ENCODE data around the gene OR13F1. TPM values are rescaled to one million over a fixed set of nuclear protein-coding genes. Genes with fewer than 3 reads are reported as not detected.
"Not testable (repeated sequence)": the region's sequence is repeated elsewhere in the genome, so short reads cannot be mapped to it uniquely, and the experiment has no call there.

The OR13F1 gene
- total and polyA plus RNA-seq, 4 donors: not detected

DNA sequence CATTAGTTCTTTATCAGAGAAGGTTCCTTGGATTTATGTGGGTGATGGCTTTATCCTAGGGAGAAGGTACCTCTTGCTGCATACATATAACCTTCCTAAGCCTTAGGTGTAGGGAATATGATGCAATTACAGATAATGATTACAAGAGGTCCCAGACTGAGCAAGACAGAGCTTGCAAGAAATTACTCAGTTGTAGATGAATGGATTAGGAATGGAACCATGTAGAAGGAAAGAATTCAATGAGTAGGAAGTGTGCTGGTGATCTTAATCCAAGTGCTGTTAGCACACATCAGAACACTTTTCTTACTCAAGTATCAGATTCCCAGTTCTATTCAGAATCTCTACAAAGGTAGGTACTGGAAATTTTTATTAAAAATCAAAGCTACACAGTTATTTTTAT, 2.5 kb downstream of the OR13F1 start (continued):
- TF ChIP-seq, protein P1, sequence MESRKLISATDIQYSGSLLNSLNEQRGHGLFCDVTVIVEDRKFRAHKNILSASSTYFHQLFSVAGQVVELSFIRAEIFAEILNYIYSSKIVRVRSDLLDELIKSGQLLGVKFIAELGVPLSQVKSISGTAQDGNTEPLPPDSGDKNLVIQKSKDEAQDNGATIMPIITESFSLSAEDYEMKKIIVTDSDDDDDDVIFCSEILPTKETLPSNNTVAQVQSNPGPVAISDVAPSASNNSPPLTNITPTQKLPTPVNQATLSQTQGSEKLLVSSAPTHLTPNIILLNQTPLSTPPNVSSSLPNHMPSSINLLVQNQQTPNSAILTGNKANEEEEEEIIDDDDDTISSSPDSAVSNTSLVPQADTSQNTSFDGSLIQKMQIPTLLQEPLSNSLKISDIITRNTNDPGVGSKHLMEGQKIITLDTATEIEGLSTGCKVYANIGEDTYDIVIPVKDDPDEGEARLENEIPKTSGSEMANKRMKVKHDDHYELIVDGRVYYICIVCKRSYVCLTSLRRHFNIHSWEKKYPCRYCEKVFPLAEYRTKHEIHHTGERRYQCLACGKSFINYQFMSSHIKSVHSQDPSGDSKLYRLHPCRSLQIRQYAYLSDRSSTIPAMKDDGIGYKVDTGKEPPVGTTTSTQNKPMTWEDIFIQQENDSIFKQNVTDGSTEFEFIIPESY (IDR thresholded peaks at IDR 0.05): no peak
- TF ChIP-seq EGR1 (IDR thresholded peaks at IDR 0.05; ENCODE audit: low read depth in 2 of 2): no peak
- no peak for TF ChIP-seq RAD21 (IDR thresholded peaks at IDR 0.05)
- TF ChIP-seq TAF1 (conservative IDR thresholded peaks at IDR 0.05): no peak
- TF ChIP-seq FOXA2 (IDR thresholded peaks at IDR 0.05): no peak
- TF ChIP-seq, protein P2, sequence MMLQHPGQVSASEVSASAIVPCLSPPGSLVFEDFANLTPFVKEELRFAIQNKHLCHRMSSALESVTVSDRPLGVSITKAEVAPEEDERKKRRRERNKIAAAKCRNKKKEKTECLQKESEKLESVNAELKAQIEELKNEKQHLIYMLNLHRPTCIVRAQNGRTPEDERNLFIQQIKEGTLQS (IDR thresholded peaks at IDR 0.05): no peak
- TF ChIP-seq HNF4A (conservative IDR thresholded peaks at IDR 0.05): no peak

DNA sequence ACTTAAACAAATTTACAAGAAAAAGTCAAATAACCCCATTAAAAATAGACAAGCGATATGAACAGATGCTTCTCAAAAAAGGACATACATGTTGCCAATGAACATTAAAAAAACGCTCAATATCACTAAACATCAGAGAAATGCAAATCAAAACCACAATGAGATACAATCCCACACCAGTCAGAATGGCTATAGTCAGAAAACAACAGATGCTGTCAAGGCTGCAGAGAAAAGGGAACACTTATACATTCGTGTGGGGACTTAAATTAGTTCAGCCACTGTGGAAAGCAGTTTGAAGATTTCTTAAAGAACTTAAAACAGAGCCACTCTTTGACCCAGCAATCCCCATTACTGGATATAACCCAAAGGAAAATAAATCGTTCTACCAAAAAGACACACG, 10.8 kb downstream of the OR13F1 start:
- Histone ChIP-seq H3K4me1 (ENCODE audit: control insufficient read depth in 4 of 4, insufficient read depth in 4 of 4, low read length in 3 of 4) (no peaks in the 10 kb centered on the region), H3K27me3 (ENCODE audit: control insufficient read depth in 4 of 4, insufficient read depth in 4 of 4, low read length in 3 of 4) (no peaks in the 10 kb centered on the region), H3K4me3 (ENCODE audit: low read depth in 1 of 3, low read length in 3 of 3) (no peak overlapping the region), H3K27ac (ENCODE audit: low read depth in 1 of 2, low read length in 2 of 2) (no peak overlapping the region), H3K9me3 (ENCODE audit: control insufficient read depth in 4 of 4, low read length in 3 of 4) (peaks cover 0 to 1% (median 0%) of the 10 kb centered on the region in 4 donors), H3K36me3 (ENCODE audit: control insufficient read depth in 4 of 4, insufficient read depth in 3 of 4, low read depth in 1 of 4, low read length in 3 of 4) (no peaks in the 10 kb centered on the region), H3K9ac (ENCODE audit: low read depth in 1 of 2, low read length in 2 of 2) (no peak overlapping the region)
- WGBS: 71% methylated on average over 5 of the region's 5 CpGs
- no peak for DNase-seq (ENCODE audit: low spot score)
- TF ChIP-seq, protein P3, sequence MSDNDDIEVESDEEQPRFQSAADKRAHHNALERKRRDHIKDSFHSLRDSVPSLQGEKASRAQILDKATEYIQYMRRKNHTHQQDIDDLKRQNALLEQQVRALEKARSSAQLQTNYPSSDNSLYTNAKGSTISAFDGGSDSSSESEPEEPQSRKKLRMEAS (IDR thresholded peaks at IDR 0.05): no peak
- TF ChIP-seq, protein P1 (IDR thresholded peaks at IDR 0.05): no peak
- TF ChIP-seq RAD21 (IDR thresholded peaks at IDR 0.05) (no peak), JUND (IDR thresholded peaks at IDR 0.05) (no peak), TAF1 (conservative IDR thresholded peaks at IDR 0.05) (no peak), SP1 (IDR thresholded peaks at IDR 0.05) (no peak), EGR1 (IDR thresholded peaks at IDR 0.05; ENCODE audit: low read depth in 2 of 2) (no peak), FOXA1 (IDR thresholded peaks at IDR 0.05) (no peak), RXRA (IDR thresholded peaks at IDR 0.05) (no peak)

DNA sequence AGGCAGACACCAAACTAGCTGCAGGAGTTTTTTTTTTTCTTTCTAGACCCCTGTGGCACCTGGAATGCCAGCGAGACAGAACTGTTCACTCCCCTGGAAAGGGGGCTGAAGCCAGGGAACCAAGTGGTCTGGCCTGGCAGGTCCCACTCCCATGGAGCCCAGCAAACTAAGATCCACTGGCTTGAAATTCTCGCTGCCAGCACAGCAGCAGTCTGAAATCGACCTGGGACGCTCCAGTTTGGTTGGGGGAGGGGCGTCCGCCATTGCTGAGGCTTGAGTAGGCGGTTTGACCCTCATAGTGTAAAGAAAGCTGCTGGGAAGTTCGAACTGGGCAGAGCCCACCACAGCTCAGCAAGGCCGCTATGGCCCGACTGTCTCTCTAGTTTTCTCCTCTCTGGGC, 16.2 kb downstream of the OR13F1 start:
- 79% methylated on average over 10 of the region's 10 CpGs for WGBS
- not testable (repeated sequence) for H3K27me3 ChIP-seq (ENCODE audit: control insufficient read depth in 4 of 4, insufficient read depth in 4 of 4, low read length in 3 of 4); H3K9me3 ChIP-seq (ENCODE audit: control insufficient read depth in 4 of 4, low read length in 3 of 4); H3K9ac ChIP-seq (ENCODE audit: low read depth in 1 of 2, low read length in 2 of 2); H3K27ac ChIP-seq (ENCODE audit: low read depth in 1 of 2, low read length in 2 of 2); DNase-seq (ENCODE audit: low spot score); H3K4me1 ChIP-seq (ENCODE audit: control insufficient read depth in 4 of 4, insufficient read depth in 4 of 4, low read length in 3 of 4); H3K36me3 ChIP-seq (ENCODE audit: control insufficient read depth in 4 of 4, insufficient read depth in 3 of 4, low read depth in 1 of 4, low read length in 3 of 4); H3K4me3 ChIP-seq (ENCODE audit: low read depth in 1 of 3, low read length in 3 of 3)

DNA sequence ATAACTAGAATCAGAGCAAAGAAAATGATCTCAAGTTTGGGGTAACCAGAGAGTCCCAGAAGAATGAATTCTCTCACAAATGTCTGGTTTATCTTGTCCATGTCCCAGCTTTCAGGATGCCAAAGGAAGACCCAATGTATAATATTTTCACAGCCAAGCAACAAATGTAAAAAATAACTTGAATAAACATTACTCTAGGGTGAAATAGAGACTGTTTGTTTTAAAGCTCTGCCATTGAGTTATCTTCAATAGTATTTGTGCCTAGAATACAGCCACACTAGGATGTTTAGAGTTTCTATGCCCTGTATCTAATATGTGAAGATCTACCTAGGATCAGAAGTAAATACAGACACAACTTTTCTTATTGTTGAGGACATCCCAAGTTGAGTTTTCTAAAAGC, 23.0 kb downstream of the OR13F1 start, which contains the start of gene OR13C4:
Gene OR13C4, minus strand, starts transcription at position 101 of the 400 bp plus-strand sequence. Its CDS starts 0 bp downstream, at position 101.
- no peak for DNase-seq (ENCODE audit: low spot score)
- no peaks in the 10 kb centered on the region for H3K36me3 ChIP-seq (ENCODE audit: control insufficient read depth in 4 of 4, insufficient read depth in 3 of 4, low read depth in 1 of 4, low read length in 3 of 4)
- no peak within 1 kb of the TSS for H3K27ac ChIP-seq (ENCODE audit: low read depth in 1 of 2, low read length in 2 of 2)
- no peak within 1 kb of the TSS for H3K4me3 ChIP-seq (ENCODE audit: low read depth in 1 of 3, low read length in 3 of 3)
- H3K4me1 ChIP-seq (ENCODE audit: control insufficient read depth in 4 of 4, insufficient read depth in 4 of 4, low read length in 3 of 4): no peaks in the 10 kb centered on the region
- H3K27me3 ChIP-seq (ENCODE audit: control insufficient read depth in 4 of 4, insufficient read depth in 4 of 4, low read length in 3 of 4): no peaks in the 10 kb centered on the region
- H3K9ac ChIP-seq (ENCODE audit: low read depth in 1 of 2, low read length in 2 of 2): no peak within 1 kb of the TSS
- H3K9me3 ChIP-seq (ENCODE audit: control insufficient read depth in 4 of 4, low read length in 3 of 4): no peaks in the 10 kb centered on the region
- TF ChIP-seq, protein P4, sequence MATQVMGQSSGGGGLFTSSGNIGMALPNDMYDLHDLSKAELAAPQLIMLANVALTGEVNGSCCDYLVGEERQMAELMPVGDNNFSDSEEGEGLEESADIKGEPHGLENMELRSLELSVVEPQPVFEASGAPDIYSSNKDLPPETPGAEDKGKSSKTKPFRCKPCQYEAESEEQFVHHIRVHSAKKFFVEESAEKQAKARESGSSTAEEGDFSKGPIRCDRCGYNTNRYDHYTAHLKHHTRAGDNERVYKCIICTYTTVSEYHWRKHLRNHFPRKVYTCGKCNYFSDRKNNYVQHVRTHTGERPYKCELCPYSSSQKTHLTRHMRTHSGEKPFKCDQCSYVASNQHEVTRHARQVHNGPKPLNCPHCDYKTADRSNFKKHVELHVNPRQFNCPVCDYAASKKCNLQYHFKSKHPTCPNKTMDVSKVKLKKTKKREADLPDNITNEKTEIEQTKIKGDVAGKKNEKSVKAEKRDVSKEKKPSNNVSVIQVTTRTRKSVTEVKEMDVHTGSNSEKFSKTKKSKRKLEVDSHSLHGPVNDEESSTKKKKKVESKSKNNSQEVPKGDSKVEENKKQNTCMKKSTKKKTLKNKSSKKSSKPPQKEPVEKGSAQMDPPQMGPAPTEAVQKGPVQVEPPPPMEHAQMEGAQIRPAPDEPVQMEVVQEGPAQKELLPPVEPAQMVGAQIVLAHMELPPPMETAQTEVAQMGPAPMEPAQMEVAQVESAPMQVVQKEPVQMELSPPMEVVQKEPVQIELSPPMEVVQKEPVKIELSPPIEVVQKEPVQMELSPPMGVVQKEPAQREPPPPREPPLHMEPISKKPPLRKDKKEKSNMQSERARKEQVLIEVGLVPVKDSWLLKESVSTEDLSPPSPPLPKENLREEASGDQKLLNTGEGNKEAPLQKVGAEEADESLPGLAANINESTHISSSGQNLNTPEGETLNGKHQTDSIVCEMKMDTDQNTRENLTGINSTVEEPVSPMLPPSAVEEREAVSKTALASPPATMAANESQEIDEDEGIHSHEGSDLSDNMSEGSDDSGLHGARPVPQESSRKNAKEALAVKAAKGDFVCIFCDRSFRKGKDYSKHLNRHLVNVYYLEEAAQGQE (IDR thresholded peaks at IDR 0.05): no peak
- TF ChIP-seq EGR1 (IDR thresholded peaks at IDR 0.05; ENCODE audit: low read depth in 2 of 2) (no peak), RAD21 (IDR thresholded peaks at IDR 0.05) (no peak), HNF4G (IDR thresholded peaks at IDR 0.05) (no peak), TAF1 (conservative IDR thresholded peaks at IDR 0.05) (no peak), NR2F2 (IDR thresholded peaks at IDR 0.05) (no peak)
- TF ChIP-seq, protein P3 (IDR thresholded peaks at IDR 0.05): no peak
- TF ChIP-seq, protein P5, sequence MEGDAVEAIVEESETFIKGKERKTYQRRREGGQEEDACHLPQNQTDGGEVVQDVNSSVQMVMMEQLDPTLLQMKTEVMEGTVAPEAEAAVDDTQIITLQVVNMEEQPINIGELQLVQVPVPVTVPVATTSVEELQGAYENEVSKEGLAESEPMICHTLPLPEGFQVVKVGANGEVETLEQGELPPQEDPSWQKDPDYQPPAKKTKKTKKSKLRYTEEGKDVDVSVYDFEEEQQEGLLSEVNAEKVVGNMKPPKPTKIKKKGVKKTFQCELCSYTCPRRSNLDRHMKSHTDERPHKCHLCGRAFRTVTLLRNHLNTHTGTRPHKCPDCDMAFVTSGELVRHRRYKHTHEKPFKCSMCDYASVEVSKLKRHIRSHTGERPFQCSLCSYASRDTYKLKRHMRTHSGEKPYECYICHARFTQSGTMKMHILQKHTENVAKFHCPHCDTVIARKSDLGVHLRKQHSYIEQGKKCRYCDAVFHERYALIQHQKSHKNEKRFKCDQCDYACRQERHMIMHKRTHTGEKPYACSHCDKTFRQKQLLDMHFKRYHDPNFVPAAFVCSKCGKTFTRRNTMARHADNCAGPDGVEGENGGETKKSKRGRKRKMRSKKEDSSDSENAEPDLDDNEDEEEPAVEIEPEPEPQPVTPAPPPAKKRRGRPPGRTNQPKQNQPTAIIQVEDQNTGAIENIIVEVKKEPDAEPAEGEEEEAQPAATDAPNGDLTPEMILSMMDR (IDR thresholded peaks at IDR 0.05; ENCODE audit: low read depth, low read length, missing input control): no peak

Measured in liver (tissue), 9 donors.